A549 (cell line): ENCODE results near the gene LRRC41.

Source experiments
- BHLHE40 ChIP-seq: IDR thresholded peaks from 2 replicates; pipeline ENCODE4 v1.6.1; 2012; ENCODE audit warnings: low read depth, low read length, inconsistent platforms
- CBX2 ChIP-seq: fragments of 200-600 bp; sonication (generic); IDR thresholded peaks from 2 replicates; pipeline ENCODE4 v1.6.1; 2016; ENCODE audit warnings: low read depth, mild to moderate bottlenecking, borderline replicate concordance
- CBX8 ChIP-seq: fragments of 200-600 bp; sonication (generic); IDR thresholded peaks from 2 replicates; pipeline ENCODE4 v1.6.1; 2016
- JUN ChIP-seq, 2 experiments: fragments of >200 bp; sonication (Bioruptor Twin); formaldehyde crosslinking; IDR thresholded peaks; 2 replicates in 1 of 2; 3 replicates in 1 of 2; pipeline ENCODE4 v1.6.1; 2016 to 2017
- JUNB ChIP-seq: fragments of >200 bp; sonication (Bioruptor Twin); formaldehyde crosslinking; IDR thresholded peaks from 2 replicates; pipeline ENCODE4 v1.6.1; 2016
- PBX3 ChIP-seq: IDR thresholded peaks from 2 replicates; pipeline ENCODE4 v1.6.1; 2012
- PHF8 ChIP-seq: fragments of 200-600 bp; sonication (generic); IDR thresholded peaks from 2 replicates; pipeline ENCODE4 v1.6.1; 2016; ENCODE audit warnings: low read depth, mild to moderate bottlenecking, antibody characterized with exemption, moderate library complexity, borderline replicate concordance
- RAD21 ChIP-seq, 2 experiments: fragments of >200 bp in 1 of 2; sonication (Bioruptor Twin) in 1 of 2; formaldehyde crosslinking in 1 of 2; IDR thresholded peaks in 1 of 2; conservative IDR thresholded peaks in 1 of 2; 2 replicates in 1 of 2; 3 replicates in 1 of 2; pipeline ENCODE4 v1.6.1; 2012 to 2018; ENCODE audit warnings: inconsistent platforms in 1 of 2
- REST ChIP-seq: fragments of 200-600 bp; sonication (generic); IDR thresholded peaks from 2 replicates; pipeline ENCODE4 v1.6.1; 2016; ENCODE audit warnings: antibody characterized with exemption, mild to moderate bottlenecking, moderate library complexity
- TF ChIP-seq, protein P1 (sequence below): IDR thresholded peaks from 2 replicates; pipeline ENCODE4 v1.6.1; 2012
- TF ChIP-seq, protein P2 (sequence below): fragments of >200 bp; sonication (Bioruptor Twin); formaldehyde crosslinking; IDR thresholded peaks from 3 replicates; pipeline ENCODE4 v1.5.1; 2016

DNA sequence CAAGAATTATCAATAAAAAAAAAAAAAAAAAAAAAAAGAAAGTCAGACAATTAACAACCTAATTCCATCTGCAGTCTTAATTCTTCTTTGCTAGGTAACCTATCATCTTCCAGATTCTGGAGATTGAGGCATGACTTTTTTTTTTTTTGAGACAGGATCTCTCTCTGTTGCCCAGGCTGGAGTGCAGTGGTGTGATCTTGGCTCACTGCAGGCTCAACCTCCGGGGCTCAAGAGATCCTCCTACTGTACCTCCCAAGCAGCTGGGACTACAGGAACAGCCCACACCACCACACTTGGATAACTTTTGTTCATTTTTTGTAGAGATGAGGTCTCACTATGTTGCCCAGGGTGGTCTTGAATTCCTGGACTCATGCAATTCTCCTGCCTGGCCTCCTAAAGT is 60.5 kb downstream of the LRRC41 start:
- TF ChIP-seq JUN (IDR thresholded peaks at IDR 0.05) (no peak), PHF8 (no peak), CBX2 (no peak), REST (no peak), JUNB (no peak), RAD21 (conservative IDR thresholded peaks at IDR 0.05 in 1 of 2, IDR thresholded peaks at IDR 0.05 in 1 of 2) (no peak), CBX8 (no peak), PBX3 (no peak), BHLHE40 (no peak)
- TF ChIP-seq, protein P1, sequence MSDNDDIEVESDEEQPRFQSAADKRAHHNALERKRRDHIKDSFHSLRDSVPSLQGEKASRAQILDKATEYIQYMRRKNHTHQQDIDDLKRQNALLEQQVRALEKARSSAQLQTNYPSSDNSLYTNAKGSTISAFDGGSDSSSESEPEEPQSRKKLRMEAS = no peak
- TF ChIP-seq, protein P2, sequence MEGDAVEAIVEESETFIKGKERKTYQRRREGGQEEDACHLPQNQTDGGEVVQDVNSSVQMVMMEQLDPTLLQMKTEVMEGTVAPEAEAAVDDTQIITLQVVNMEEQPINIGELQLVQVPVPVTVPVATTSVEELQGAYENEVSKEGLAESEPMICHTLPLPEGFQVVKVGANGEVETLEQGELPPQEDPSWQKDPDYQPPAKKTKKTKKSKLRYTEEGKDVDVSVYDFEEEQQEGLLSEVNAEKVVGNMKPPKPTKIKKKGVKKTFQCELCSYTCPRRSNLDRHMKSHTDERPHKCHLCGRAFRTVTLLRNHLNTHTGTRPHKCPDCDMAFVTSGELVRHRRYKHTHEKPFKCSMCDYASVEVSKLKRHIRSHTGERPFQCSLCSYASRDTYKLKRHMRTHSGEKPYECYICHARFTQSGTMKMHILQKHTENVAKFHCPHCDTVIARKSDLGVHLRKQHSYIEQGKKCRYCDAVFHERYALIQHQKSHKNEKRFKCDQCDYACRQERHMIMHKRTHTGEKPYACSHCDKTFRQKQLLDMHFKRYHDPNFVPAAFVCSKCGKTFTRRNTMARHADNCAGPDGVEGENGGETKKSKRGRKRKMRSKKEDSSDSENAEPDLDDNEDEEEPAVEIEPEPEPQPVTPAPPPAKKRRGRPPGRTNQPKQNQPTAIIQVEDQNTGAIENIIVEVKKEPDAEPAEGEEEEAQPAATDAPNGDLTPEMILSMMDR = no peak
